GM18499 (cell line): Measurements from ENCODE around the gene SNX12.

Experiments used
- ATAC-seq: cut with Tn5 transposase; IDR thresholded peaks from one replicate; pipeline ENCODE4 v1.9.1; 2021; ENCODE audit warnings: moderate number of reproducible peaks; ENCODE audit not compliant: insufficient read depth, unreplicated experiment

SNX12 gene

DNA sequence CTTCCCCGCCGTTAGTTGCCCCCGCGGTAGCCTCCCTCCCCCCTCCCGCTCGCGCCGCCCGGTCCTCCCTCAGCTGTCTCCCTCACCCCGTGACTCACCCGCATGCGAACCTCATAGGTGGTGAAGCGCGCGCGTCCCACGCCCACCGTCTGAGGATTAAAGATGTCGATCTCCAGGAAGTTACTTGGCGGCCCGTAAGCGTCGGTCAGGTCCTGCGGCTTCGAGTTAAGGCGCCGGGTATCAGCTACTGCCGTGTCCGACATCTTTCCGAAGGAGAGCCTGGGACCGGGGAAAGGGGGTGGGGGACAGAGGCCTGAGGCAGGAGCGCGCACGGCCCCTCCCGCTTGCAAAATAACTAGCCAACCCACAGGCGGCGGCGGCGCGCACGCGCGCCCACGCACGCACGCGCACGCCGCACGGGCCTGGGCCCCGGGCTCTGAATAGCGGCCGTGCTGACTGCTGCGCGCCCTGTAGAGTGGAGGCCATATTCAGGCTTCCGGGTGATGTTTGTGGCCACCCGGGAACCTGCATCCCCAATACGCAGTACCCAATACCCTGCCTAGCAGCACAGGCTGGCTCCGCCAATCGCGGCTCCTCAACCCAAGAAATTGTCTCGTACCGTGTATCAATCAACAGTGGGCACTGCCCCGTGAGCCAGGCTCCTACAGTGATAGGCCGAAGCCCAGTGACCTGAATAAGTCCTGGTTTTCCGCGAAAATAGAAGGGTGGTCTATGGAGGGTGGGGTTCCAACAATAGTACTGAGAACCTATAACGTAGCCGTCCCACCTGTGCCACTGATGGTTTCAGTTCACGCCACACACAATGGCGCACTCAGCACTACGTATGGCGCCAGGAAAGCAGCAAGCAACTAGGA, at the start of gene SNX12:
TSS of gene SNX12 (minus strand) at position 291 of the 875 bp plus-strand sequence. CDS start at position 263, 28 bp downstream.
- peak; percentile 94 for ATAC-seq

DNA sequence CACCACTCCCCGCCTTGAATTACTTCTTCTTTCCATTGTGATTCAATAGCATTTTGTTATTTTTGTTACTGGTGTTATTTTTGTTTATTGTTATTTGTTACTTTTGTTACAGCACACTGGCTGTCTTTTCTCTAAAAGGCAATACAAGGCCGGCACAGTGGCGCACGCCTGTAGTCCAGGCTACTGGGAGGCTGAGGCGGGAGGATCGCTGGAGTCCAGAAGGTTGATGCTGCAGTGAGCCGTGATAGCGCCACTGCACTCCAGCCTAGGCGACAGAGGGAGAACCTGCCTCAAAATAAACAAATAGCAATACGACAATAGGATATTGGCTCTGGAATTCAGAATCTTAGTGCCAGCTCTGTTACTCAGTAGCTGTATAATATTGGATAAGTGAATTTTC, 49.2 kb upstream of the SNX12 start:
- ATAC-seq = no peak

DNA sequence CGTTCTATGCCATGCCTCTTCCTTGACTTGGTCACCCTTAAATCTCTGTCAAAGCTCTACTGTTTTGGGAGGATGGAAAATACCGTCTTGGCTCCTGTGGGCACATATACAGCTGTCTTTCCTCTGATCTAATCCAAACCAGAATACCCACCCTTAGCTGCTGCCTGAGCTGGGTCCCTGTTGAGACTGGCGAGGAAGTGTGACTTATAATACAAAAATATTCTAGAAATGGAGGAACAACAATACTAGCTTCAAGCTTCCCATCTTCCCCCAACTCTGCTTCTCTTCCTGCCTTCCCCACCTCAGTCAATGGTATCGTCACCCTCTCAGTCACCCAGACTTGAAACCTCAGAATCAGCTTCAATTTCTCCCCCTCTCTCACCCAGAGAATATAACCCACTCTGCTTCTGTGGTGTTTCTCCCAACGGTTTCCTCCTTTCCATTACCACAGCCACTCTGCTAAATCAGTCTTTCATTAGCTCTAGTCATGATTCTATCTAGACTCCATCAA, 43.8 kb upstream of the SNX12 start:
- ATAC-seq = peak; percentile 14

DNA sequence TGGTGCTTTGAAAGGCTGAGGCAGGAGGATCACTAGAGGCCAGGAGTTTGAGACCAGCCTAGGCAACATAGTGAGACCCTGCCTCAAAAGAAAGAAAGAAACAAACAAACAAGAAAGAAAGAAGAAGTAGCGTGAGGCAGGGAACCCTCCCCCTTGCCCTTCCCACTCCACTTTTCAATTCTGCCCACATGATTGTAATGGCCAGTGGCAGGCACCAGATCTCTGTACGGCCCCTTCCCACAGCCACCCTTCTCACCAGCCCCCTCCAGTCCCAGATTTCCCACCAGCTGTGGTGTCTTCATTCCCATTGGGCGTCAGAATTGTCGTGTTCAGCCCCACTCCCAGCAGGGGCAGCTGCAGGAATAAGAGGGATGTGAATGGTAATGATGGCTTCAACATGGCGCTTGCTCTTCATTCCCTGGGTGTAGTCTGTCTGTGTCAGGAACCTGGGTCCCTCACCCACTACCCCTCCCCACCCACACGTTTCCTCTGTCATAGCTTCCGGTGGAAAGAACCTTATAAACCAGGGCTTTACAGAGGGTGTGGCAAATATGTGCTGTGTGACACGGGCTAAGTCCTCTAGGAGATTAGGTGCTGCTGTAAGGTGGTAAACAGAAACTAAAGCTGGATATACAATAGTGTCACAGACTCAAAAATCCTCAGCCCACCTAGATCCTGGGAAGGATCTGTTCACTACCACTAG, 43.2 kb upstream of the SNX12 start, which contains the start of gene IL2RG:
TSS of gene IL2RG (minus strand) at position 437 of the 703 bp plus-strand sequence. CDS start at position 399, 38 bp downstream.
- ATAC-seq = peak; percentile 63

DNA sequence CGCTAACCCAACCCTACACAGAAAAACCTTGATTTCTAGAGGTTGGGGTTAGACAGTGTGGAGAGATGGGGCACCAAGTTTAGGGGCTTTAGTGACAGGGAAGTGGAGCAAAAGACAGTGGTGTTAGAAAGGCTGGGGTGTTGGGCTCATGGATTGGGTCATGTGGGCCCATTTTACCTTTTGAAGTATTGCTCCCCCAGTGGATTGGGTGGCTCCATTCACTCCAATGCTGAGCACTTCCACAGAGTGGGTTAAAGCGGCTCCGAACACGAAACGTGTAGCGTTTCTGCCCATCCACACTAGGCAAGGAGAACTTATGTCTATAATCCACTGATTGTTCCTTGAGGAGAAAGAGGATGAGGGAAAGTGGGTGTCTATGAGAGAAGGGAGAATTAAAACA, 40.9 kb upstream of the SNX12 start:
- ATAC-seq = no peak

DNA sequence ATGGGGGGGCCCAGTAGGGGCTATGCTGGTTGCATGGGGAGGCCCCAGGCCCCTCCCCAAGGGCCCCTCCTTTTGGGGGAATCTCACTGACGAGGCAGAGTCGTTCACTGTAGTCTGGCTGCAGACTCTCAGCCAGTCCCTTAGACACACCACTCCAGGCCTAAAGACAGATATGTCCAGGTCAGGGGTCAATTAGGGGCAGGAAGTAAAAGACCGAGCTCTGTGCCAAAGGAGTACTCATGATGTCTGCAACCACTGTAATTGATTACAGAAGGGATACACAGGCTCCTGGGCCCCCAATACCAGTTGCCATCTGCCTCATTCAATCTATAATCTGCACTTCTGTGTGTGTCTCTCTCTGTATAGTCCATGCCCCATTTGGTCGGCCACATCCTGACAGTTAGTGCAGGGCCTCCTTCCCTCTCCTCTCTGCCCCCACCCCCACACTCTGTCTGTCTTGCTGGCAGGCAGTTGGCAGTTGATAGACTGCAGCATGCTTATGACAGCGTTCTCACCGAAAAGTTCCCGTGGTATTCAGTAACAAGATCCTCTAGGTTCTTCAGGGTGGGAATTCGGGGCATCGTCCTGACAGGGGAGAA, 39.7 kb upstream of the SNX12 start:
- no peak for ATAC-seq

DNA sequence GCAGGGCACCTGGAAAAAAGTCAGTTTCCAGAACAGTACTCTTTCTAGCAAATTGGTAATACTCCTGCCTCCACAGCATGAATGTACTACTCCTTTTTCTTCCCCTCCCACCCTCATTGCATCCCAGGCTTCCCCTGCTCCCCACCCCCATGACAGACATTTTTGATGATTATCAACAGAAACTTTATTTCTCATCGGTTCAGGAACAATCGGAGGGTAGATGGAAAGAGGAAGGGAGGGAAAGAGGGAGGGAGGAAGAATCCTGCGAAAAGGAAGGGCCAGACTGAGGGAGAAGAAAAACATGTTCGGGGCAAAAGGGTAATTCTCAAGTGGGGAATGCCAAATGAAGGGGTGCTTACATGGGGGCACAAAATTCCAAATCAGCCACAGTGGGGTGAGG, 39.1 kb upstream of the SNX12 start:
- ATAC-seq = no peak

DNA sequence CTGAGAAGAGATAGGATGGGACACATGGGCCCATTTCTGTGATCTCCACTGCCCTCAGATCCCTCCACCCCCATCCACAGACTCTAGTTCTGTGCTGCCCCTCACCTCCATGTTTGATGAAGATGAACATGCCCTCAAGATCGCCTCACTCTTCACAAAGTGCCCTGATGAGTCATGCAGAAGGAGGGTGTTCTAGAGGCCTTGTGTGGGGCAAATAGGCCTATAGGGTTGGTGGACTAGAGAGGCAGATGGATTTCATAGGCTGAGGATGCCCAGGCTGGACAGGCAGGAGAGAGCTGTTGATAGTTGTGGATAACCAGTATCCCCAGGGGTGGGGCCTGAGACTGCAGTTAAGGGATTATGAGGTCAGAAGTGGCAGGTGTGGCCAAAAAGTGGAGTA, 38.3 kb upstream of the SNX12 start, which contains the start of gene CXorf65:
TSS of gene CXorf65 (minus strand) at position 314 of the 400 bp plus-strand sequence. CDS start at position 130, 184 bp downstream.
- ATAC-seq = no peak

DNA sequence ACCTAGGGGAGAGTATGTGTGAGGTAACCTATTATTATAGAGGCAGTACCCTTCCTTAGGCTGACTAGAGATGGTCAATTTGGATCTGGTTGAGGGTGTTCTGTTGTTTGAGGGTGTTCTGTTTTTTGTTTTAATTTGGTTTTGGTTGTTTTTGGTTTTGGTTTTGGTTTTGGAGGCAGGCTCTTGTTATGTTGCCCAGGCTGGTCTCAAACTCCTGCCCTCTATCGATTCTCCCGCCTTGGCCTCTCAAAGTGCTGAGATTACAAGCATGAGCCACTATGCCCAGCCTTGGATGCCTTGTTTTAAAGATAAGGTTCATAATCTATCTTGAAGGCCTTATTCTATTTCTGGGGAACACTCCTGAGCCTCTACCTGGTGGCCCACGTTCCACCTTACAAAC, 37.5 kb upstream of the SNX12 start:
- no peak for ATAC-seq

DNA sequence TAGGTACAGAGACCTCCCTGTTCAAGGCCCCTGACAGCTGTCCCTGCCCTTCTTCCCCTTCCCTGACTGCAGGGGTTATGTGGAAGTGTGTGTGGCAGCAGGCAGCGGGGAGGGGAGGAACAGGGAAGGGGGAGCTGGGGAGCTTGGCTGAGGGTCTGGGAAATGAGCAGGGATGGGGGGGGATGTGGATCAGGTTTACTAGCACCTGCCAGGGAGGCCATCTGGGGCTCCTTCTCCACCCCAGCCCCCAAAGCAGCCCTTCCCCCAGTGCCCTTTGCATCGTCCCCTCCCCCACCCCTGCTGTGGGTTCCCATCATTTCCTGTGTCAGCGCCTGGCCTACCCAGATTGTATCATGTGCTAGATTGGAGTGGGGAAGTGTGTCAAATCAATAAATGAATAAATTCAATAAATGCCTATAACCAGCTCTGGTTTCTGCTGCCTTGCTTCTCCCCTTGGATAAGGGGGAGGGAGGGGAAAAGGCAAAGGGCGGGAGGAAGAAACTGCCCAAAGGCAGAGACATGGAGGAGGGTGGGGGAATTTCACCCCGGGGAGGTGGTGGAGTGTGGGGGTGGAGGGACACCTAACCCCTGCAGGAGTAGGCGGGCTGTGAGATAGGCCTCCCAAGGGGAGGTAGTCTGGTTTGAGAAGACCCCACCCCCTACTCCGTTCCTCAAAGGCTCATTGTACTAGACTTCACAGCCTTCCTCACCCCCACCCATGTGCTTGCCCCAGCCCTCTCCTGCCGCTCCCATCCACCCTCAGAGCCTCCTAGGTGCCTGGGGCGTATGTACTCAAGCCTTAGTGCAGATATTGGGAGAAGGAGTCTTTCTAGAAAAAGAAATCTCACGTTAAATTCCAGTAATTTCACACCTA, 35.2 kb upstream of the SNX12 start:
- ATAC-seq = no peak

DNA sequence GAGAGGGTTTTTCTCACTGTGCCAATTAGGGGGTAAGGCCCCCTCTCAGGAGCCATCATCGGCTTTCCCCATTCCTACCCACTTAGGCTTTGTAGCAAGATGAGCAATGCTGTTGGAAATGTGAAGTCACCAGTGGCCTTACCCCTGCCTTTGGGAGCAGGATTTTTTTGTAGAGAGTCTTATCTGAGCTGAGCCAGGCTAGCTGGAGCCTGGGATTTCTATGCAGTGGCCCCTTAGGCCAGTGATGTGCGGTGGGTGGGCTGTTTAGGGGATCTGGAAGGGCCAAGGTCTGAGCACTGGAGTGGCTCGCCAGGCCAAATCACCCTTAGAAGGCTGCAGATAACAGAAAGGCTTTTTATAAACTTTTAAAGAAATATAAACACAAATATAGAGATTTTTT, 34.2 kb upstream of the SNX12 start:
- no peak for ATAC-seq

DNA sequence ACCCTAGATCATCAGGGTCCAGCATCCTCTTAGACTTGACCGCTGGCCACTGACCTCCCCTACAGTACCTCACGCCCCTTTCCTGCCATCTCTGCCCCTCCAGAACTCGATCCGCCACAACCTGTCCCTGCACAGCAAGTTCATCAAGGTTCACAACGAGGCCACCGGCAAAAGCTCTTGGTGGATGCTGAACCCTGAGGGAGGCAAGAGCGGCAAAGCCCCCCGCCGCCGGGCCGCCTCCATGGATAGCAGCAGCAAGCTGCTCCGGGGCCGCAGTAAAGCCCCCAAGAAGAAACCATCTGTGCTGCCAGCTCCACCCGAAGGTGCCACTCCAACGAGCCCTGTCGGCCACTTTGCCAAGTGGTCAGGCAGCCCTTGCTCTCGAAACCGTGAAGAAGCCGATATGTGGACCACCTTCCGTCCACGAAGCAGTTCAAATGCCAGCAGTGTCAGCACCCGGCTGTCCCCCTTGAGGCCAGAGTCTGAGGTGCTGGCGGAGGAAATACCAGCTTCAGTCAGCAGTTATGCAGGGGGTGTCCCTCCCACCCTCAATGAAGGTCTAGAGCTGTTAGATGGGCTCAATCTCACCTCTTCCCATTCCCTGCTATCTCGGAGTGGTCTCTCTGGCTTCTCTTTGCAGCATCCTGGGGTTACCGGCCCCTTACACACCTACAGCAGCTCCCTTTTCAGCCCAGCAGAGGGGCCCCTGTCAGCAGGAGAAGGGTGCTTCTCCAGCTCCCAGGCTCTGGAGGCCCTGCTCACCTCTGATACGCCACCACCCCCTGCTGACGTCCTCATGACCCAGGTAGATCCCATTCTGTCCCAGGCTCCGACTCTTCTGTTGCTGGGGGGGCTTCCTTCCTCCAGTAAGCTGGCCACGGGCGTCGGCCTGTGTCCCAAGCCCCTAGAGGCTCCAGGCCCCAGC, 32.7 kb upstream of the SNX12 start:
- ATAC-seq = no peak

DNA sequence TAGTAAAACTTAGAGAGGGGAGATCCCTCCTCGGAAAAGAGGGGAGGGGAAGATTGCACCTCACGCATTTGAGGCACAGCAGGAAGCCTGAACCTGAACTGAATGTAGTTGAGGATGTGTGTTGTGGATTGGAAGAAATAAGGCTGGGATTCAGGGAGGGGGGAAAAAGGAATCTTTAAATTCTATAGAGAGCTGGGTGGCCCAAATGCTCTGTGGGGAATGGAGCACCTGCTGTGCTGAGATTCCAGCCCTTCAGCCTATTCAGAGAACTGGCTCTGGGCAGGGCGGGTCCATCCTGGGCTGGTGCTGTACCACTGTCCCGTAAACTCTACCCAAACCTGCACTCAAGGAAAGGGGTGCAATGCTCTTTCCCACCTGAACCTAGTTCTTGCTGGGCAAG, 31.6 kb upstream of the SNX12 start:
- no peak for ATAC-seq

DNA sequence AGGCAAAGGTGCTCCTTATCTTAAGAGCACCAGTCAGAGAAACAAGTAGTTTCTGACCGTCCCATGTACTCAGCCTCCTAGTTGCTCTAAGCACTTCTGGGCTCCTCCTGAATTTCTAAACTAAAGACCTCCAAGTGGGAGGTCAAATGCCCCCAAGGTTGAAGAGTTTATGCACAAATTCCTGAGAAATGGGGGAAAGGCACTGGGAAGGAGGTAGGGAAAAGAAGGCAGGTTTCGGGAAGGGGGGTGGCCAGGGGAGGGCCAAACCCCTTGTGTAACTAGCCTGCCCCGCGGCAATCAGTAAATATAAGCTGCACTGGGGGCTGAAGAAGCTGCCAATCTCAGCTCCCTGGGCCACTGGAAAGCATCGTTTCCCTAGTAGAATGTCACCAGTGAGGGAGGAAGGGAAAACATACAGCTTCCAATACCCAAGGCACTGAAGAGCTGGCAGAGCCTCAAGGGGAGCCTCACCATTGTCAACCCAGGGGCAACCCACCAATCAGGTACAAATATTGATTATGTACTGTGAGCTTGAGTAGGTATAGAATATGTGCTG, 30.9 kb upstream of the SNX12 start:
- no peak for ATAC-seq

DNA sequence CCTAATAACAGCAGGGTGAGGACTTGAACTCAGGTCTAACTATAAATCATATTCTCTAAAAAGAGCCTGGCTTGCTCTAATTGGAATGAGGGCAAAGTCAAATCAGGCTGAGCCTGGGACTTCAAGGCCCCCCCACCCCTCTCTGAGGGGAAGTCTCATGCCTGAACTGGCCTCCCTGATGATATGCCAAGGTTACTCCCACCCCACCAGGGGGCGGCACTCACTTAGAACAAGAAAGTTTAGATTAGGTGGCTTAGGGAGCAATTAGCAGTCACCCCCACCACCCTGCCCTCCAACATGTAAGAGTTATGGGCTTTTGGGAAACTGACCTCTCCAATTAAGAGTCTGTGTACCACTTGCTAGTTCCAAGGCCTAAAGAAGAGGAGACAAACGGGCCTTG, 30.2 kb upstream of the SNX12 start:
- ATAC-seq = no peak

DNA sequence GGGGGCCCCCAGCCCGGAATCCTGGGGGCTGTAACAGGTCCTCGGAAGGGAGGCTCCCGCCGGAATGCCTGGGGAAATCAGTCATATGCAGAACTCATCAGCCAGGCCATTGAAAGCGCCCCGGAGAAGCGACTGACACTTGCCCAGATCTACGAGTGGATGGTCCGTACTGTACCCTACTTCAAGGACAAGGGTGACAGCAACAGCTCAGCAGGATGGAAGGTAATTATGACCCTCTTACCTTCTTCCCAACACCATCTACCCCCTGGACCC, 28.6 kb upstream of the SNX12 start:
- no peak for ATAC-seq

DNA sequence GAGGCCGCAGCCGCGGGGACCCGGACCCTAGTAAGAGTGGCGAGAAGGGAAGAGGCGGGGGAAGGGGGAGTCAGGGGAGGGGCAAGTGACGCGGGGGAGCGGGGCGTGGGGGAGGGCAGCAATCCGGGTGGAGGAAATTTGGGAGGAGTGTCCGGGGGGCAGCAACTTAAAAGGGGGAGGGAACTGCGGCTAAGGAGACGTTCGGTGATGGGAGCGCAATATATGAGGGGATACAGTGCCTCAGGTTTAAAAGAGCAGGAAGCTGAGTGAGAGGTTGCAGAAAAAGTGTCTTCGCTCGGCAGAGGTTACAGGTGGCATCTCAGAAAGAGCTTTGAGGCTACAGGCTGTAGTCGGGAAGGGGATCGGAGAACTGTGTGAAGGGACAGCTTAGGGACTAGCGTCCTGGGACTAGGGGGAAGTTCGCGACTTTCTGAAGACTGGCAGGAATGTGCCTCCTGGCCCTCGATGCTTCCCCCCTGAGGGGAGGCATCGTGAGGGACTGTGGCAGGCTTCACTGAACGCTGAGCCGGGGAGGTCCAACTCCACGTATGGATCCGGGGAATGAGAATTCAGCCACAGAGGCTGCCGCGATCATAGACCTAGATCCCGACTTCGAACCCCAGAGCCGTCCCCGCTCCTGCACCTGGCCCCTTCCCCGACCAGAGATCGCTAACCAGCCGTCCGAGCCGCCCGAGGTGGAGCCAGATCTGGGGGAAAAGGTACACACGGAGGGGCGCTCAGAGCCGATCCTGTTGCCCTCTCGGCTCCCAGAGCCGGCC, 28.0 kb upstream of the SNX12 start:
- no peak for ATAC-seq

DNA sequence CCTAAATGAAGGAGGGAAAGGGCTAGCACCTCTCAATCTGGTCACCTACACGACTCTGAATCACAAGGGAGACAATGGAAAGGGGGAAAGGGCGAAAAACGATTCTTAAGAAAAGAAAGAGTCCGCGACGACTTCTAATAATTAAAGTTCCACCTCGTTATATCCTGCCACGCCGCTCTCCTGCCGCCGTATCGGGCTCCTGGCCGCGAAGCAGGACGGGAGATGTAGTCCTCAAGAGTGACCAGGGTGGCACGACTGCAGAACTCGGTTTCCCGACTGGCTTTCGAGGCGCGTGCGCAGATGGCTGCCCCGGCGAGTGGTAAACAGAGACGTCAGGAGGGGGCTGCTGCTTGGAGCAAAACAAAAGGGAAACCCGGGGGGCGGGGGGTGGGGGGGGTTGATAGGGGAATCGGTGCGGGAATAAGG, 27.4 kb upstream of the SNX12 start, which contains the start of gene FOXO4:
TSS of gene FOXO4 (plus strand) at position 297 of the 426 bp plus-strand sequence. CDS start 678 bp downstream, outside the sequence.
- ATAC-seq = peak; percentile 77
